ENCODE measurements around the gene NOL4L. TPM values are rescaled to one million over a fixed set of nuclear protein-coding genes. Genes with fewer than 3 reads are reported as not detected.

The NOL4L gene
- total and polyA plus RNA-seq, 8 donors, result 3.8 to 54.0 (median 15.0) TPM

GRCh38 chr20:32569018-32569379 lies 16.1 kb downstream of the NOL4L start:
- 78 to 81% (median 79%) methylated on average over 3 of the region's 3 CpGs for WGBS, 5 donors
- no peaks in the 10 kb centered on the region for H3K27me3 ChIP-seq
- no peak for DNase-seq

GRCh38 chr20:32567384-32568178 lies 17.6 kb downstream of the NOL4L start:
- TF ChIP-seq EP300 (IDR thresholded peaks at IDR 0.05), result no peak
- H3K4me3 ChIP-seq, result no peak overlapping the region
- 86 to 96% (median 88%) methylated on average over 4 to 6 of the region's 6 CpGs for WGBS, 5 donors
- H3K27ac ChIP-seq, result no peak overlapping the region
- no peaks in the 10 kb centered on the region for H3K36me3 ChIP-seq
- H3K27me3 ChIP-seq, result no peaks in the 10 kb centered on the region
- no peak for DNase-seq
- intact Hi-C loops (cut with DNase I; ENCODE audit: low total_unique reads), result no loop called here
- H3K9me3 ChIP-seq, result no peaks in the 10 kb centered on the region
- H3K4me1 ChIP-seq, result peaks cover 0 to 9% (median 8%) of the 10 kb centered on the region in 4 donors

More at GRCh38 chr20:32569018-32569379, 16.1 kb downstream of the NOL4L start:
- no peak overlapping the region for H3K27ac ChIP-seq
- TF ChIP-seq POLR2AphosphoS5 (IDR thresholded peaks at IDR 0.05) (no peak), EP300 (IDR thresholded peaks at IDR 0.05) (no peak), CTCF (IDR thresholded peaks at IDR 0.05) (no peak), POLR2A (IDR thresholded peaks at IDR 0.05) (no peak)
- no peak overlapping the region for H3K4me3 ChIP-seq
- H3K9me3 ChIP-seq, result no peaks in the 10 kb centered on the region
- peaks cover 0 to 9% (median 8%) of the 10 kb centered on the region in 4 donors for H3K4me1 ChIP-seq
- no peaks in the 10 kb centered on the region for H3K36me3 ChIP-seq
- intact Hi-C loops (cut with DNase I; ENCODE audit: low total_unique reads), result no loop called here

- WGBS, 5 donors, result 84 to 90% (median 88%) methylated on average over 12 of the region's 12 CpGs
- H3K4me3 ChIP-seq, result no peak overlapping the region
- intact Hi-C loops (cut with DNase I; ENCODE audit: low total_unique reads), result no loop called here
- DNase-seq, result no peak
- H3K27me3 ChIP-seq, result no peaks in the 10 kb centered on the region
- peaks cover 0 to 9% (median 8%) of the 10 kb centered on the region in 4 donors for H3K4me1 ChIP-seq
- H3K36me3 ChIP-seq, result no peaks in the 10 kb centered on the region
- no peak overlapping the region for H3K27ac ChIP-seq
- no peak for TF ChIP-seq POLR2A (IDR thresholded peaks at IDR 0.05)
- TF ChIP-seq EP300 (IDR thresholded peaks at IDR 0.05), result no peak
- TF ChIP-seq POLR2AphosphoS5 (IDR thresholded peaks at IDR 0.05), result no peak
- no peak for TF ChIP-seq CTCF (IDR thresholded peaks at IDR 0.05)
- H3K9me3 ChIP-seq, result no peaks in the 10 kb centered on the region
Observed at GRCh38 chr20:32566379-32567374, 18.5 kb downstream of the NOL4L start.

GRCh38 chr20:32565735-32566032 lies 19.4 kb downstream of the NOL4L start:
- H3K9me3 ChIP-seq, result no peaks in the 10 kb centered on the region
- peaks cover 0 to 14% (median 8%) of the 10 kb centered on the region in 4 donors for H3K4me1 ChIP-seq
- 85 to 93% (median 88%) methylated on average over 5 of the region's 5 CpGs for WGBS, 5 donors
- intact Hi-C loops (cut with DNase I; ENCODE audit: low total_unique reads), result no loop called here
- TF ChIP-seq POLR2A (IDR thresholded peaks at IDR 0.05), result no peak
- TF ChIP-seq CTCF (IDR thresholded peaks at IDR 0.05), result no peak
- TF ChIP-seq POLR2AphosphoS5 (IDR thresholded peaks at IDR 0.05), result no peak
- no peak for TF ChIP-seq EP300 (IDR thresholded peaks at IDR 0.05)
- H3K36me3 ChIP-seq, result no peaks in the 10 kb centered on the region
- H3K27ac ChIP-seq, result no peak overlapping the region
- H3K4me3 ChIP-seq, result no peak overlapping the region
- DNase-seq, result no peak
- H3K27me3 ChIP-seq, result peaks cover 0 to 3% (median 0%) of the 10 kb centered on the region in 3 donors
